Glomerular endothelial cell (primary cell): ENCODE measurements around the gene DNAJB9. TPM values are rescaled to one million over a fixed set of nuclear protein-coding genes. Genes with fewer than 3 reads are reported as not detected.
A peak's percentile ranks its signal among the peaks of the same experiment; 100 is the strongest.

Source experiments
- DNase-seq: peaks from one replicate; pipeline ENCODE4 v3.0.0-alpha.2; 2011; ENCODE audit warnings: low read depth, low spot score; ENCODE audit errors: extremely low read depth
- total RNA-seq: library from RNA; depleted of rRNA; stranded (reverse); fragments of >200 nt; gene quantifications from 2 replicates; pipeline ENCODE4 v1.2.3, GENCODE V29; 2015

DNAJB9 gene
- total RNA-seq, 1 donor from 2014 or later: 28.2 TPM

DNA sequence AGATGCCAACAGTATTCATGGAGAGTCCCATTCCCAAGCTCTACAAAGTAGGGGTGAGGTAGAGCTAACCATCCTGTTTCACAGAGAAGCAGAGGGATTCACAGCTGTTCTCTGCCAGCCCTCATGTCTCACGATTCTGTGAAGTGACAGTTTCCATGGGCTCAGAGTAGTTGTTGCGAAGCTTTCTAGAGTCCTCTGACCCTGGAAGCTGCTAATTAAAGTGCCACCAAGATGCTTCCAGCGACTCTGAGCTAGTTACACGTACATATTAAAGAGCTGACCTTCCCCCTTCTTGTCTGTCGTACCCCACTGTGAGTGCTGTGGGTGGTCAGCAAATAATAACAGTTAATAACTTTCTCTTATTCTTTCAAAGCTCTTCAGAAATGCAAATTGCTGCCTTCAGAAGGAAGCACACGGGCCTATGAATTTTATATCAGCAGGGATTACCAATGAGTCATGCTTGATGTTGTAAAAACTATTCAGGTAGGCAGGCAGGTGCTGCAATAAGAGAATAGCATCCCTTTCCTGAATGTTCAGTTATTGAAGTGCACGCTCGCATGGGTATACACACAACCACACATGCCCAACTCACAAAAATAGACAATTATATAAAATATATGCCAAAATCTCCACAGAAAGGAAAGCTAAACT, 34.1 kb downstream of the DNAJB9 start:
- no peak for DNase-seq

DNA sequence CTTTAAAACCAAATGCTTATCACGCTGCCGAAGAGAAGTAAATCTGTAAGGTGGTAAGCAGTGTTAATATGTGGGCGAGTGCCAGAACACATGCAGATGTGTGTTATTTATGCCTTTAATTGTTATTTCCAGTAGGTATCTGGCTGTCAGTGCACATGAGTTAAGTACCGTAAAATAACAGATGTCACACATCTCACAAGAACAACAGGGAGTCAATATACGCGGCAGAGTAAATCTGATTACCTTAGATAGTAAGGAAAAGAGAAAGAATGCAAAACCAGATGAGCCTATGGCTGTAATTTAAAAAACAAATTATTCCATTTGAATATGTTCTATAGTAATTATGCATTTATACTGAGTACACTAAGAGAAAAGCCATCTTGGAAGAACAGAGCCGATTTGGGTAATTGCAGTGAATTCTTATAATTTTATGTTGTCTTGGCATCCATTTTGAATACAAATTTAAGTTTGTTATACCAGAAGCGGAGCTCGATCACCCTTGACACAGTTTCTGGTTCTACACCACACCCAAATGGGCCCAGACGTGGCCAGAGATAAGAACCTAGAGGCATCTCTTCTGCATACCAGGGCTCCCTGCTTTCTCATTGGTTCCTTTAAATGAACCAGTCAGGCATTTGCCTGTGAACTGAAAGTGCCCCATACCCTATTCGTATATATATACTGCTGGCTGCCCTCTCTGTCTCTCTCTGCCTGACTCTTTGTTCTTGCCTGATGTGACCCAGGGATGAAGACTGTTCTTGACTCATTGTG, 34.8 kb downstream of the DNAJB9 start:
- no peak for DNase-seq

DNA sequence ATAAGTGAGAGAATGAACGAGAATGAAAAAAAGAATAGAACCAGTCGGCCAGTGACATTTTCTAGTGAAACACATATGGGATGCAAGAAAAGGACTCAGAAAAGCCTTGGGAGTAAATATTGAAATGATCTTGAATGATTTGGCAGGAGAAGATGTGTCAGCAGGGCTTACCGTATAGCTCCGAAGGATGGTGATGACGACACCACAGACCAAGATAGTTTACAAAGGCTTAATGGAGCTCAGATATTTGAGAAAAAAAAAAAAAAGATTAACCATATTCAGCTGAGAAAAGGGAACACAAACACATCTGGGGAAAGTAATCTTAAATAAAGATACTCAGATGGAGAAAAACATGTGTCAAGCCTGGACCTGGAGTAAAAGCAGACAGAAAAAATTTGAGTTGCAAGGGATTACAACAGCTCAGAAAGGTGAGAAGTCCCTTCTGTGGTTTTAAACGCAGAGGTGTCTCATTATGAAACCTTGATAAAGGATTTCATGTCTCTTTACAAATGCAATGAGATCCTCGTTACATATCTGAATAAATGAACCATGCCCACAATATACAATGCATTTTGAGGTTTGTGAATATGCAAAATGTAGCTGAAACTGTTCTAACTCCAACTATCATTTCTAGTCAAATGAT, 36.0 kb downstream of the DNAJB9 start:
- DNase-seq: no peak

DNA sequence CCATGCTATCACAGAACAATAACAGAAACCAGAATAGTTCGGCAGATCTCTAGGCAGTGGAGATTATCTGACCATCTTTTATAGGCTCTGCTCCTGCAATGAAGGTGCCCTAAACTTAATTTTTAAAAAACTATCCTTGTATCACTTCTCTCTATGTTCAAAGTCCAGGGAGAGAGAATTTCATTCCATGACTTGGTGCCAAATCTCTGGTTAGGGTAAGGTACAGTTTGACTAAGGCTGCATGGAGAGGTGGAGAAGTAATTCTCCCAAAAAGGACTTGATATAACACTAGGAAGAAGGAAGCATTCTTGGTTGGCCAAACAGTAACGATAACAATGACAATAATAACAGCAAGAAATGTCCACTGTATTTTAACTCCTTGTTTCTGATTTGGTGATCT, 40.0 kb downstream of the DNAJB9 start:
- DNase-seq: no peak

DNA sequence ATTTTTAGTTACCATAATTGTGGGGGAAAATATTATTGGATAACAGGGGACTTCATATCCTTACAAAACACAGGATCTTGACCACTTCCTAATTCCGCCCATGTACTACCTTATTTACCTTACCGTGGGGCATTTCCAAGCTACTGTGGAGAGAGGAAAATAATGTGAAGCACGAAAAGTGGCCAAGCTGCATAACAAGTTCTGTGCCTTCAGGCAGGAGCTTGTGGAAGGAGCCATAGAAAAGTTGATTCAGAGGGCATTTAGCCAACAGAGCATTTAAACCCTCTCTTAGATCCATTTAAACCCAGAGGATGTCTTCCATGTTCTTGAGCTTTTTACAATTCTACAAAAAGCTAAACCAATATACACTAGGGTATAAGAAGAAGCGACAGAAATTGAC, 41.6 kb downstream of the DNAJB9 start:
- DNase-seq: no peak

DNA sequence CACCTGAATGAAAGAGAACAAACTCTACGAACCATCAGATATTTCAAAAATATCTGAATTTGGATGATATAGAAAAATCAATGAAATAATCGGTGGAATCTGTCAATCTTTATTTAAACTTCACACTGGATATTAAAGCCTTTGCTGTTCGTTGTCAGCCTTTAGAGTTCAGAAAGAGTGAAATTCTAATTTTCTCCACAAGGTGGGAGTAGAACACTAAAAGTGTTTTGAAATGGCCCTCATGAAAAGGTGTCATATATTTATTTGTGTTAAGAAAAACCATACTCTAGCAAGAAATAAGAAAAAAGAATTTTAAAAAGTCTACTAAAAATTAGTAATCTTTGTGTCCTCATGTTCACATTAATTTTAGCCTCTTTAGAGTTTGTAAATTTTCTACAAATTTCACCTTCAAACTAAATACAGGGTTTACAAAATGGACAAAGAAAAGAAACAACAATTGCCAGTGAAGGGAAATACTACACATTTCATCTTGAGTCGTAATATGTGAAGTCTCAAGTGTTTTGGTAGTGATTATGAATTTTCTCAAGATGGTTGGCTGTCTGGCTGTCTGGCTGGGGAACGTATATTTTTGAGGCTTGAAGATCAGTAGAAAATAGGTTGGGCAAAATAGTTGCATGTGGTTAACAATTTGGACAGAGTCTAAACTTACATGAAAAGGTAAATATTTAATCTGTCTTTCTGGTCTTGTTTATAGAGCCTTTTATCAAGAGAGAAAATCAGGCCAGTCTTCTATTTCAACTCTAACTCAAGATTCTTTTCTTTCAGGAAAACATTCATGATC, 43.7 kb downstream of the DNAJB9 start:
- DNase-seq: peak; percentile 36

DNA sequence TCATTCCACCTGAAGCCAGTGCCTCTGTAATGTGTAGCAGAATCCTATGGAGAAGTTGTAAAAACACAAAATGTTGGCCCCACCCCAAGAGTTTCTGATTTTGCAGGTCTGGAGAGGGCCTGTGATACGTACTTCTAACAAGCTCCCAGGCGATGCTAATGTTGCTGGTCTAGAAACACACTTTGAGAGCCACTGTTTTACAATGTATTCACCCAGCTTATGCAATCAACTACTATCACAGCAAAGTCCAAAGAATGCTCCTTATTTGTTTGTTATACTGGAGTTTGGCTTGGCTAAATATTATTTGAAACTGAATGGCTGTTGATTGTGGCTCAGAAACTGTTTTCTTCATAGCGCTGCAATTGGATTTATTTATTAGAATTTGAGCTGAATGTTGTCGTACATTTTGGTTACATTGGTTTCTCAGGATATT, 44.3 kb downstream of the DNAJB9 start:
- no peak for DNase-seq

DNA sequence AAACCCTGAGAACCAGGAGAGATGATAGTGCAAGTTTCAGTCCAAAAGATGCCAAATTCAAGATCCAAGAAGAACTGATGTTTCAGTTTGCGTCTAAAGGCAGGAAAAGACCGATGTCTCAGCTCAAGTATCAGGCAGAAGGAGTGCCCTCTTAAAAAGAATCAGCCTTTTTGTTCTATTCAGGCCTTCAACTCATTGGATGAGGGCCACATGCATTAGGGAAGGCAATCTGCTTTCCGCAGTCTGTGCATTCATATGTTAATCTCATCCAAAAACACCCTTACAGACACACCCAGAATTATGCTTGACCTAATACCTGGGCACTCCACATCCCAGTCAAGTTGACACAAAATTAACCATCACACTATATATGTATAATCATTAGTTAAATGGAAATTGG, 45.2 kb downstream of the DNAJB9 start:
- DNase-seq: no peak

DNA sequence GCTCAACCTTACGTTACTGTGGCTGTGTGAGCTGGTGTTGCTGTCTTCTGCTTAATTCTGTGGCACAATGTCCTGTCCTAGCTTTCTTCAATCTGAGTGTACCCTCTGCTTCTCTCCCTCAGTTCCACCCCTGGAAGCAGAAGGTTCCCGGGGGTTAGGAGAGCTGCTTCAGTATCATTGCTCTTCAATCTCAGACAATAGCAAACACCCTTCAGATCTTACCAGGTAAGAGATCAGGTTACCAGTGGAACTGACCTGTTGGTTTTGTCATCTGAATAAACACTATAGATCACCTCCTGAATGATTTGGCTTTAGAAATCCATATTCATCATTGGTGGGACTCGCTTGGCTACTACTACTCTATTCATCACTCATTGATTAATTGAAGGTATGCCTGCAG, 48.4 kb downstream of the DNAJB9 start:
- no peak for DNase-seq

DNA sequence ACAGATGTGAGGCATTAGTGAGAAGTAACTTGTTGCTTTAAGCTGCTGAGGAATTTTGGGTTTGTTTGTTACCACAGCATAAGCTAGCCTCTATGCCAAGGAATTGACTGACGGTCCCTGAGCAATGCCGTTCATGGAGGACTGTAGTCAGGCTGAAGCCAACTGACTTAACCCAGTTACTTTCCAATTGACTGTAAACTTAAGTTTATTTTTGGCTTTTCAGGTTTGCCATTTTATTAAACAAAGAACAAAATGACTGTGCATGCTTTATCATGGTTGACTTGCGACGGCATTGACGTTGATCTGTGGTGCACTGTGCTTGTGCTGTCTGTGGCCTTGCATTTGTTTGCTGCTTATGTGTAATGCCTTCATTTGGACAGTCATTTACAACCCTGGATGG, 53.5 kb downstream of the DNAJB9 start:
- DNase-seq: no peak

Other genes starting within 250 kb of the DNAJB9 start
- 14.8 and 20.1 TPM in 2 replicates for gene NRCAM, start 113.4 kb upstream of the DNAJB9 start, total RNA-seq
- 18.8 and 20.2 TPM in 2 replicates for gene PNPLA8, start 43.7 kb upstream of the DNAJB9 start, total RNA-seq
- gene THAP5, start 168 bp upstream of the DNAJB9 start, total RNA-seq: 17.6 TPM in 2 replicates